Keratinocyte (primary cell): ENCODE measurements around the gene TAPT1. TPM values are rescaled to one million over a fixed set of nuclear protein-coding genes. Genes with fewer than 3 reads are reported as not detected.

ENCODE experiments used
- DNase-seq: peaks from one replicate; pipeline ENCODE4 v3.0.0-alpha.2; 2011; ENCODE audit warnings: low read depth, missing footprints, low spot score
- FAIRE-seq: peaks from 2 replicates; lab custom pipeline; 2011; peaks lifted over from hg19 to GRCh38; lab: Jason Lieb, UNC
- H2AFZ ChIP-seq: 2 replicates; pipeline ENCODE4 v1.6.0; 2012; ENCODE audit warnings: low read length, control low read depth, inconsistent platforms; ENCODE audit not compliant: control insufficient read depth
- H3K27ac ChIP-seq: 2 replicates; pipeline ENCODE4 v1.5.1; 2011; ENCODE audit warnings: low read length; ENCODE audit not compliant: control insufficient read depth, insufficient read depth
- H3K27me3 ChIP-seq: 3 replicates; pipeline ENCODE4 v1.6.0; 2011; ENCODE audit warnings: low read length; ENCODE audit not compliant: control insufficient read depth, insufficient read depth; ENCODE audit errors: extremely low read depth
- H3K36me3 ChIP-seq, 2 experiments: 2 replicates in 1 of 2; 3 replicates in 1 of 2; pipeline ENCODE4 v1.5.1; 2011; ENCODE audit warnings: low read length in 2 of 2, mild to moderate bottlenecking in 1 of 2; ENCODE audit not compliant: control insufficient read depth in 2 of 2, insufficient read depth in 2 of 2; ENCODE audit errors: extremely low read depth in 1 of 2
- H3K4me1 ChIP-seq: 3 replicates; pipeline ENCODE4 v1.5.1; 2011; ENCODE audit warnings: low read length; ENCODE audit not compliant: control insufficient read depth, insufficient read depth; ENCODE audit errors: extremely low read depth
- H3K4me2 ChIP-seq: 3 replicates; pipeline ENCODE4 v1.6.0; 2011; ENCODE audit warnings: low read depth, low read length; ENCODE audit not compliant: control insufficient read depth, insufficient read depth; ENCODE audit errors: extremely low read depth
- H3K4me3 ChIP-seq, 3 experiments: fragments of 200-600 bp in 1 of 3; sonication (generic) in 1 of 3; 2 replicates in 2 of 3; 3 replicates in 1 of 3; pipeline ENCODE4 v1.5.1; 2011 to 2016; ENCODE audit warnings: low read length in 3 of 3, mild to moderate bottlenecking in 3 of 3, control low read depth in 2 of 3, inconsistent platforms in 1 of 3, low read depth in 1 of 3, mixed read lengths in 1 of 3, mixed run types in 1 of 3, moderate library complexity in 1 of 3; ENCODE audit not compliant: control insufficient read depth in 2 of 3, insufficient read depth in 2 of 3; ENCODE audit errors: extremely low read depth in 1 of 3
- H3K79me2 ChIP-seq: 2 replicates; pipeline ENCODE4 v1.6.0; 2012; ENCODE audit warnings: low read length; ENCODE audit not compliant: control insufficient read depth, insufficient read depth
- H3K9ac ChIP-seq: 3 replicates; pipeline ENCODE4 v1.6.0; 2011; ENCODE audit warnings: low read length; ENCODE audit not compliant: control insufficient read depth, insufficient read depth; ENCODE audit errors: extremely low read depth
- H3K9me1 ChIP-seq: 3 replicates; pipeline ENCODE4 v1.6.0; 2011; ENCODE audit warnings: low read length; ENCODE audit not compliant: control insufficient read depth, insufficient read depth; ENCODE audit errors: extremely low read depth
- H3K9me3 ChIP-seq: 2 replicates; pipeline ENCODE4 v1.5.1; 2012; ENCODE audit warnings: low read depth, low read length; ENCODE audit not compliant: control insufficient read depth
- H4K20me1 ChIP-seq: 3 replicates; pipeline ENCODE4 v1.6.0; 2011; ENCODE audit warnings: low read length; ENCODE audit not compliant: control insufficient read depth, insufficient read depth; ENCODE audit errors: extremely low read depth
- CTCF ChIP-seq, 3 experiments: IDR thresholded peaks in 1 of 3; conservative IDR thresholded peaks in 1 of 3; optimal IDR thresholded peaks in 1 of 3; 2 replicates in 2 of 3; 3 replicates in 1 of 3; pipeline versions ENCODE3 to v1.5.1; 2011; ENCODE audit warnings: low read length in 3 of 3, mild to moderate bottlenecking in 3 of 3, moderate library complexity in 2 of 3, control low read depth in 1 of 3, inconsistent platforms in 1 of 3; ENCODE audit not compliant: insufficient read depth in 2 of 3; ENCODE audit errors: extremely low read depth in 1 of 3
- EZH2 ChIP-seq: IDR thresholded peaks from one replicate; pipeline ENCODE4 v1.6.1; 2012; ENCODE audit warnings: inconsistent platforms, mild to moderate bottlenecking, low read length, moderate library complexity
- dilution Hi-C: fragments of 300-500 bp; cut with MboI; formaldehyde crosslinking; loops from one replicate; pipeline ENCODE4 v1.7.0; 2020; ENCODE audit warnings: low sequenced_read_pairs; ENCODE audit not compliant: extremely low pct_ligation_motif_present
- polyA plus RNA-seq, 5 experiments: library from polyadenylated mRNA; depleted of rRNA in 3 of 5; stranded (reverse) in 3 of 5; stranded (forward) in 1 of 5; unstranded in 1 of 5; fragments of >200 nt; gene quantifications; 1 replicate in 1 of 5; 2 replicates in 3 of 5; 3 replicates in 1 of 5; pipeline versions ENCODE4 v1.2.1 to v1.2.3, GENCODE V29; 2011 to 2012; ENCODE audit warnings: missing spikeins in 2 of 5, low read depth in 1 of 5, low replicate concordance in 1 of 5
- small RNA-seq, 3 experiments: library from RNA; depleted of rRNA; stranded (forward); fragments of <200 nt; gene quantifications; one replicate each; pipeline ENCODE3, GENCODE V24; 2012; ENCODE audit warnings: low read depth in 3 of 3, low replicate concordance in 1 of 3; ENCODE audit not compliant: insufficient read length in 3 of 3

Gene TAPT1
- polyA plus RNA-seq, 1 donor (not counting 4 experiments of a cell fraction or from before 2014, with no cell fraction given): 10.7 TPM

- TF ChIP-seq EZH2 (no peak), CTCF (optimal IDR thresholded peaks at IDR 0.05 in 1 of 3, IDR thresholded peaks at IDR 0.05 in 1 of 3, conservative IDR thresholded peaks at IDR 0.05 in 1 of 3; ENCODE audit: extremely low read depth in 1 of 3, insufficient read depth in 2 of 3, low read length in 3 of 3) (no peak)
- no peak overlapping the region for H3K27ac ChIP-seq
- no peak for FAIRE-seq
Observed at GRCh38 chr4:16110661-16111290, 115.5 kb downstream of the TAPT1 start.

More at GRCh38 chr4:16110661-16111290, 115.5 kb downstream of the TAPT1 start:
- Histone ChIP-seq H3K4me2 (no peak overlapping the region), H3K79me2 (no peaks in the 10 kb centered on the region), H3K4me3 (no peak overlapping the region), H3K9me3 (no peaks in the 10 kb centered on the region), H3K36me3 (no peaks in the 10 kb centered on the region), H3K4me1 (no peaks in the 10 kb centered on the region), H3K9ac (no peak overlapping the region), H4K20me1 (no peaks in the 10 kb centered on the region), H3K27me3 (no peaks in the 10 kb centered on the region), H3K9me1 (no peaks in the 10 kb centered on the region), H2AFZ (no peak overlapping the region)
- dilution Hi-C loops: no loop called here
- DNase-seq: no peak

Small RNAs within 50 kb of the gene (small RNA-seq; reads per million reads assigned to genes)
- 0 reads per million in 3 experiments for gene RPS21P4

Other genes starting within 250 kb of the TAPT1 start
- gene PROM1, start 142.4 kb downstream of the TAPT1 start, polyA plus RNA-seq: not detected in 3 replicates